Cardiac fibroblast (primary cell): Measurements from ENCODE around the gene C22orf23.

Experiments used
- DNase-seq, 2 donors: peaks; one replicate each; pipeline versions ENCODE4 v3.0.0 to v3.0.0-alpha.2; 2010; ENCODE audit warnings: low read depth in 2 of 2
- H3K4me3 ChIP-seq, 2 donors: replicated peaks in 1 of 2; 1 replicate in 1 of 2; 2 replicates in 1 of 2; pipeline ENCODE4 v1.5.1; 2011; ENCODE audit warnings: low read depth in 2 of 2, low read length in 2 of 2, mild to moderate bottlenecking in 2 of 2, moderate library complexity in 1 of 2
- TF ChIP-seq, protein P1 (sequence below): IDR thresholded peaks from one replicate; pipeline ENCODE4 v1.5.1; 2011; ENCODE audit warnings: low read depth, mild to moderate bottlenecking, low read length, inconsistent platforms

The C22orf23 gene

DNA sequence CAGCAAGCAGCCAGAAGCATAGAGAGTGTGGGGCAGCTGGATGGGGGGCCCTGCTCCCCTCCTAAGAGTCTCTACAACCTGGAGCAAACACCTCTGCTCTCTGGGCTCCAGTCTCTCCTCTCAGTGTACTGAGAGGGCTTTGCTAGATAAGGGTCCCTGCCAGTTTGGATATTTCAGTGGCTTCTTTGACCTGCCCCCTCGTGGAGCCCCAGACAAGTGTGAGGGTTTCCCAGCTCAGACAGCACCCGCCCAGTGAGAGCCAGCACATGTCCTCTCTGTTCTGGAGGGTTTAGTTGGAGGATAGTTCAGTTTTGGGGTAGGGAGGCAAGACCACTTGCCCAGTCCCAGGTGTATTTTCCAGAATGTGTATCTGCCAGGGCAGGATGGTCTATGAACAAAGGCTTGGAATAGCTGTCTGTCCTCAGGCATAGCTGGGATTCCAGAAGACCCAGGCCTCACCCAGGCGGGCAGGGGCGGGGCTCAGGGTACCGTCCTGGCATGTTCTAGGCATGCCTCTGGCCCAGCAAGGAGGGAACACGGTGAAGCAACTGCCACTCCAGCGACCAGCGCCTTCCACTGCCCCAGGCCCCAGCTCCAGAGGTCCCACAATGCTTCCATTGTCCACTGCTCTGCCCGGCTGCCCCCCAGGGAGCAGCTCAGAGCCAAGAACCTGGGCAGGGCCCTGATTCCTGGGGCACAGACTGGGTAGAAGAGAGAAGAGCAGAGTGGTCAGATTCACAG, 54.8 kb downstream of the C22orf23 start:
- DNase-seq: peak in 1 of 2 donors; percentile 39
- TF ChIP-seq, protein P1, sequence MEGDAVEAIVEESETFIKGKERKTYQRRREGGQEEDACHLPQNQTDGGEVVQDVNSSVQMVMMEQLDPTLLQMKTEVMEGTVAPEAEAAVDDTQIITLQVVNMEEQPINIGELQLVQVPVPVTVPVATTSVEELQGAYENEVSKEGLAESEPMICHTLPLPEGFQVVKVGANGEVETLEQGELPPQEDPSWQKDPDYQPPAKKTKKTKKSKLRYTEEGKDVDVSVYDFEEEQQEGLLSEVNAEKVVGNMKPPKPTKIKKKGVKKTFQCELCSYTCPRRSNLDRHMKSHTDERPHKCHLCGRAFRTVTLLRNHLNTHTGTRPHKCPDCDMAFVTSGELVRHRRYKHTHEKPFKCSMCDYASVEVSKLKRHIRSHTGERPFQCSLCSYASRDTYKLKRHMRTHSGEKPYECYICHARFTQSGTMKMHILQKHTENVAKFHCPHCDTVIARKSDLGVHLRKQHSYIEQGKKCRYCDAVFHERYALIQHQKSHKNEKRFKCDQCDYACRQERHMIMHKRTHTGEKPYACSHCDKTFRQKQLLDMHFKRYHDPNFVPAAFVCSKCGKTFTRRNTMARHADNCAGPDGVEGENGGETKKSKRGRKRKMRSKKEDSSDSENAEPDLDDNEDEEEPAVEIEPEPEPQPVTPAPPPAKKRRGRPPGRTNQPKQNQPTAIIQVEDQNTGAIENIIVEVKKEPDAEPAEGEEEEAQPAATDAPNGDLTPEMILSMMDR: no peak
- H3K4me3 ChIP-seq: no peak overlapping the region

GRCh38 chr22:37897807-37898206, 55.6 kb downstream of the C22orf23 start:
- H3K4me3 ChIP-seq: no peak overlapping the region
- no peak for DNase-seq
- TF ChIP-seq, protein P1: no peak

DNA sequence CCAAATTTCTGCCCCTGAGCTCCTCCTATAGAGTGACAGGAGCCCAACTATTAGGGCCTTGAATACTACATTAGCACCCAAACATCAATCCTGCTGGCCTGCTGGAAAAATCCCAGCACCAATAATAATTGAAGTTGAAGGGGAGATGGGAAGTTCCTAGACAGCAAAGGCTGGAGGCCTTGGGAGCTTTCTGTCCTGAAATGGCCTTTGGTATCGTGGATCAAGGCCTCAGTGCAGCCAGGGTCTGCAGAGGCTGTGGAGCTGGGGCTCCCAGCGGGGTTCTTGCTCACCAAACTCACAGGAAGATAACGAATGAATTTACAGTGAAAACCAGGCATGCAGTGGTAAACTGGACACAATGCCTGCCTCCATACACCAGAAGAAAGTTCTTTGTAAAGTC, 56.5 kb downstream of the C22orf23 start:
- DNase-seq: no peak
- TF ChIP-seq, protein P1: no peak
- no peak overlapping the region for H3K4me3 ChIP-seq

DNA sequence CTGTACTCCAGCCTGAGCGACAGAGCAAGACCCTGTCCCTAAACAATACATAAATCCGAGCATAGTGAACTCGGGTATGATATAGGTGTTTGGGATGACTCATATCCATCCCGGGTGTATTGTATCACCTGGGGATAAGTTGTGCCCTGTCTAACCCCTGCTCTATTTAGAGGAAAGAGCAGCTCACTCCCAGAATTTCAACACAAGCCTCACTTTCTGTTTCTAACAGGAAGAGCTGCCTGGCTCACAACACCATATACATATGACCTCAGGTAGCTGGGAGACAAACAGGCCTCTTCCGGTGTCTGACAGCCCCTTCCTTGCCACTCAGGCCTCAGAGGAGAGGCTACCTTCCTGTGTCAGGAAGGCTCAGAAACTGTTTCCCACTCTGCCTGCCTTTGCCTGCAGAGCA, 57.2 kb downstream of the C22orf23 start:
- TF ChIP-seq, protein P1: no peak
- peak; percentile 43 to 51 for DNase-seq
- no peak overlapping the region for H3K4me3 ChIP-seq

DNA sequence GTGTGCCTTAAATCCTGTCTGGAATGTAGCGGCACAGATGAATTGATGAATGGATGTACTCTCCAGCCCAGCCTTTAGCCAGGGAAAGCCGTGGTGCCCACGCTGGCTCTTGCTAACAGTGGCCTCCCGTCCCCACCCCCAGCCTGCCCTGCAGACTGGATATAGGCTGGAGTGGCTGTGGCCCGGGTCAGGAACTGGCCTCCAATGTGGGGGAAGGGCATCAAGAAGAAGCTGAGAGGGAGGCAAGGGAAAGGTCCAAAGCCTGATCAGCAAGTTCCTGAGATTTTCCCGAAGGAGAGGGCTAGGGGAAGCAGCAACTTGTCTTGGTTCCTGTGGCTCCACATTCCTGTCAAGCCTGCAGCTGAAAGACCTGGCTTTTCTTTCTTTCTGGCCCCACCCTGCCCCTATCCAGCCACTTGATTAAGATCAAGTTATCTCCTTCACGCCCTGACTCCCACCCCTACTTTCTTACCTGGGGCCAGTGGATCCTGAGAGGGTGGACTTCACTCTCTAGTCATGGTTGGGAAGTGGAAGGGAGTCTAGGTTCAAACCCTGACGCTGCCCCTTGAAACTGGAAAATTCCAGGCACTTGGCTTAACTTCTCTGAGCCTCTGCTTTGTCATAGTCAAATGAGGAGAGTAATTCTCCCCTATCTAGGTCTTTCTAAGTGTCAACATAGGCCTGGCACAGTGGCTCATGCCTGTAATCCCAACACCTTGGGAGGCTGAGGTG, 58.3 kb downstream of the C22orf23 start:
- H3K4me3 ChIP-seq: no peak overlapping the region
- DNase-seq: no peak
- TF ChIP-seq, protein P1: no peak

GRCh38 chr22:37893583-37893983, 59.8 kb downstream of the C22orf23 start:
- H3K4me3 ChIP-seq: no peak overlapping the region
- TF ChIP-seq, protein P1: no peak
- no peak for DNase-seq
